Femur (tissue), 1 donor: Measurements from ENCODE around the gene ULK1.
"Not testable (repeated sequence)": the region's sequence is repeated elsewhere in the genome, so short reads cannot be mapped to it uniquely, and the experiment has no call there.

ENCODE experiments used
- DNase-seq: peaks from one replicate; pipeline ENCODE4 v3.0.0-alpha.2; 2017

ULK1 gene

DNA sequence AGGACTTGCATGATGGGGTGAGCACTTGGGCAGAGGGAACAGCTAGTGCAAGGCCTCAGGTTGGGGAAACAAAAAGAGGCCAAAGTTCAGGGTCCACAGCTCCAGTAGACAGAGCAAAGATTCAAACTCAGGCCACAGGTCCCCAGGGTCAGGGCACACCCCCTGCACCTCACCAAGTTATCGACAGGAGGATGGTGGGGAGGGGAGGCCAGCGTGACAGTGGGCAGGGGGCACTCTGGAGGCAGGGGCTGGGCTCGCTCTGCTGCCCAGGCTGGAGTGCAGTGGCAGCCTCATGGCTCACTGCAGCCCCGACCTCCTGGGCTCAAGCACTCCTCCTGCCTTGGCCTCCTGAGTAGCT, 32.4 kb upstream of the ULK1 start:
- DNase-seq, result no peak

DNA sequence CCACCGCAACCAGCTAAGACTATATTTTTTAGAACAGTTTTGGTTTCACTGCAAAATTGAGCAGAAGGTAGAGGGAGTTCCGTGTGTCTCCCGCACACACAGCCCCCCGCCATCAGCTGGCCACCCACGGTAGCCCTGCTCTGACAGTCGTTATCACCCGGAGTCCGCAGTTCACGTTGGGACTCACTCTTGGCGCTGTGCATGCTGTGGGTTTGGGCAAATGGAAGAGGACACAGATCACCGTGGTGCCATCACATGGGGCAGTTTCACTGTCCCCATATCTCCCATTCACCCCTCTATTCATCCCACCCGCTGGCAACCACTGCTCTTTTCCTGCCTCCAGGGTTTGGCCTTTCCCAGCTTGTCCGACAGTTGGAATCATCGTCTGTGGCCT, 31.8 kb upstream of the ULK1 start:
- no peak for DNase-seq

DNA sequence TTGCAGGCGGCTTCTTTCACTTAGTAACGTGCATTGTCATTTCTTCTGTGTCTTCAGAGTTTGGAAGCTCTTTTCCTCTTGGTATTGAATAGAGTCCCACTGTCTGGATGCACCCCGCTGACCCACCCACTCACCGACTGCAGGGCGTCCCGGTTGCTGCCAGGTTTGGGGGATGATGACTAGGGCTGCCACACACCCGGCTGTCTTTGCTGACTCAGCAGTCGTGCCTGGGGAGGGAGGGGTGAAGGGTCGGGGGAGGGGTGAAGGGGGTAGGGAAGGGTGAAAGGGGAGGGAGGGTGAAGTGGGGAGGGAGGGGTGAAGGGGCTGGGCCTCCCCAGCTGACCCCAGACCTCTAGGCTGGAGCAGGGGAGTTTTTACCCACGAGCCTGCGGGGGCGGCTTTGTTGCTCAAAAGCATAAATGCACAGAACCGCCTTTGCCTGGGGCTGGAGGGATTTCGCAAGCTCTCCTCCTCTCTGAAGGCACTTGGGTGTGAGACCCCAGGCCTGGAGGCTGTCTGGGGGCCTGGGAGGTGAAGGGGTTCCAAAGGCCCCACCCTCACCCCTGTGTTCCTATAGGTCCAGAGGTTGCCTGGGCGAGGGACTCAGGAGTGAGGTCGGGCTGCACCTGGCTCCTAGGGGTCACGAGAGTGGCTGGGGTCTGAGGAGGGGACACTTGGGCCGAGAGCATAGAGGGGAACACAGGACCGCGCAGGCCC, 31.3 kb upstream of the ULK1 start:
- DNase-seq, result no peak

DNA sequence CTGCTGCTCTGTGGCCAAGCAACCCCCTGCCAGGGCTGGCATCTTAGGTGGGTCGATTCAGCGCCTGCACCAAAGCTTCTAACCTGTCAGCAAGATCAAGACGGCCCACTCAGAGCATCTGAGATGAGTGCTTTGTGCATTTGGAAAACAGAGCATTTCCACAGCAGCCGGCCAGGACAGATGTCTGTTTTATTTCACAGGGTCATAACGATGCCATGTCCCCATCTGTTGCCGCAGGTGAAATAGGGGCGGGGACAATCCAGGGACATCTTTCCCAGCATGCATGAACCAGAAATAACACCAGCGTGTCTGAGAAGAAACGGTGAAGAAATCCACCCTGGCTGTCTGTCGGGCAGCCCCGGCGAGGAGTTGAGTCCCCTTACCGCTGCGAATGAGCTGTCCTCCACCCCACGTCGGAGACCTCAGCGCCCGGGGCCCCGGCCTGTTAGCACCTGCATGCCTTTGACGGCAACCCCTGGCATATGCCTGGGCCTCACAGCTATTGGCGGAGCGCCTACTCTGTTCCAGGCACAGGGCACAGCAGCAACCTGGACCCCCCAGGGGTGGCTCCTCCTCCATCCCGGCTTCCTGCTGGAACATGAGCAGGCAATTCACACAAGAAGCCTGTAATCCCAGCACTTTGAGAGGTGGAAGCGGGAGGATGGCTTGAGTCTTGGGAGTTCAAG, 30.6 kb upstream of the ULK1 start:
- no peak for DNase-seq

DNA sequence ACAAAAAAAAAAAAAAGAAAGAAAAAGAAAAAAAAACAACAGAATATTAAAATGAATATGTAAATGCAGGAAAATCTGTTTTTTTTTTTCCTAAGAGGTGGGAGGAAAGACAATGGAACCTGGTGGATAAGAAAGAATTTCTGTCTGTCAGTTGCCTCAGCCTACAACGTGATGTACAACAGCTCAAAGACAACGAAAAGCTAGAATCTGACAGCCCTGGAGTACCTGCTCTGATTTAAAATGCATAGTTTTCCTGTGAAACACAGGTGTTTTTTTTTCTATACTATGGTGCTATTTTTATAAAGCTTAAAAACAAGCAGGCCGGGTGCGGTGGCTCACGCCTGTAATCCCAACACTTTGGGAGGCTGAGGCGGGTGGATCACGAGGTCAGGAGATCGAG, 30.0 kb upstream of the ULK1 start:
- DNase-seq, result no peak

DNA sequence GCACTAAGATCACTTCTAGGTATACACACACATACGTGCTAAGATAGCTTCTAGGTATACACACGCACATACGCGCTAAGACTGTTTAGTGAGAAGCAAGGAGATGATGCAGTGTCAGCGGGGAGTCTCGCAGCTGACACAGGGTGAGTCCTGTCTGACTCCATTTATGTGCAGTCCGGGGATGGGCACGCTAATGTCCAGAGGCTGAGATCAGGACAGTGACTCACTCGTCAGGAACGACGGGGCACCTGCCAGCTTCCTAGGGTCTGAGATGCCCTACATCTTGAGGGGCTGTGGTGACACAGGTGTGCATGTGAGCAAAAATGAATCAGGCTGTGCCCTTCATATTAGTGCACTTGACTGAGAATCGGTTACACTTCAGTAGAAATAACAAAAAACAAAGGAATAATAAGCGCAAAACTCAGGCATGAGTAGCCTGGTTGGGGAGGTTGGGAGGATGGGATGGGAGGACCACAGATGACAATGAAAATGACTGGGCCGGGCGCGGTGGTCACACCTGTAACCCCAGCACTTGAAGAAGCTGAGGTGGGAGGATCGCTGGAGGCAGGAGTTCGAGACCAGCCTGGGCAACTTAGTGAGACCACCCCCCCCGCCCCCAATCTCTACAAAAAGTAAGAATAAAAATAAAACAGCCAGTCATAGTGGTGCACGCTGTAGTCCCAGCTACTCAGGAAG, 29.1 kb upstream of the ULK1 start:
- no peak for DNase-seq

DNA sequence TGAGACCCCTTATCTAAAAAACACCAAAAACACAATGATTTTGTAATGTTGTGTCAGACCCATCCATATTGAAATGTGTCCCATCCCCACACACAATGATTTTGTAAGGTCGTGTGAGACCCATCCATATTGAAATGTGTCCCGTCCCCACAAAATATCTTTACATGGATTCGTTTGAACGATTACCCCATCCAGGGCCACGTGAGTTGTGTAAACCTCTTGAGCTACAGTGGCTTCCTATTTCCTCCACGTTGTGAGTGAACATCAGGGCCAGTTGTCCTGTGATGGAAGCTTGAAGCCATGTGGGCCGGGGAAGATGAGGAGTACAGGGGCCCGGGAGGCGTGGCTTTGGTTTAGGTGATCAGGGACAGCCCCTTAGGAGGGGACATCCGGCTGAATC, 27.0 kb upstream of the ULK1 start:
- no peak for DNase-seq

DNA sequence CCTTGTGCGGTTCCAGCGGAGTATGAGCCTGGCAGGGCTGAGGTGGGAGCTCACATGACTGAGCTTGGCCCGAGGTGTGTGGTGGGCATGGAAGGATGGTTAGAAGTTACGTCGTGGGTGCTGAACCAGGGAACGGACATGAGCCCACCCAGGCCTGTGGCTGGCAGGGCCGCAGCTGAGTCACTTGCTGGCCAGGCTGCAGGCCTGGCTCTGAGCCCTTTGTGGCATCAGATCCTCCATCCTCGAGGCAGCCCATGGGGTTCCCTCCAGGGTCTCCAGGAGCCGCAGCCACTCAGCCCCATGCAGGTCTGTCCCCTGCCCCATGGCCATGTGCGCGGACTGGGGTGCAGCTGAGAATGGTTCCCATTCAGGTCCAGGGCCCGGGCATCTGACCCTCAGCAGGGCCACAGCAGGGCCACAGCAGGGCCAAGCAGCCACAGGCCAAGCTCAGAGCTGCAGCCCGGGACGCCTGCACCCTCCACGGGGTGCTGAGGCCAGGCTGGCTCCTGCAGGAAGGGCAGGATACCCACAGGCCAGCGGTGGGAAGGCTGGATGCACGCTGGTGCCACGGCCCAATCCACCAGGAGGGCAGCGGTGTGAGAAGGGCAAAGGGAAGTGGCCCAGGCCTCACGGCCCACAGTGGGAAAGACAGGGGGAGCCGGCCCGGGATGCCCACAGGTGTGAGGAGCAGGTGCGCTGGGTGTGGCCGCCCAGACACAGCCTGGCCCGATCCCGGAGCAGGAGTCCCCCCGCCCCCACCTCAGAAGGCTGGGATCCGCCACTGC, 26.3 kb upstream of the ULK1 start:
- DNase-seq, result no peak

DNA sequence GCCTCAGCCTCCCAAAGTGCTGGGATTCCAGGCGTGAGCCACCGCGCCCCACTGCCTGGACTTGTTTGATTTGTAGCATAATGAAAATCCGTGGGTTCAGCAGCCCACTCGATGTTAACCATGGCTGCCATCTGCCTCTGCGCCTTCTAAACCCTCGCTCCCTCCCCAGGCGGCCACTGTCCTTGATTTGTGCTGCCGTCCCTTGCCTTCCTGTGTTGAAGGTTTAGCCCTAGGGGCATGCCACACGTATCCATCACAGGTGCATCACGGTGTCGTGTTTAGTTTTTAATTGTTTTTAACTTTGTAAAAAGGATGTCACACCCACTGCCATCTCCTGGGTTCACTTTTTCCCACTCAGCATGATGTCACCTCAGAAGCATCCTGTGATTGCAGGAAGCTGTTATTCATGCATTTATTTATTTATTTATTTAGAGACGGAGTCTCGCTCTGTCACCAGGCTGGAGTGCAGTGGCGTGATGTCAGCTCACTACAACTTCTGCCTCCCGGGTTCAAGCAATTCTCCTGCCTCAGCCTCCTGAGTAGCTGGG, 24.5 kb upstream of the ULK1 start:
- DNase-seq, result no peak

DNA sequence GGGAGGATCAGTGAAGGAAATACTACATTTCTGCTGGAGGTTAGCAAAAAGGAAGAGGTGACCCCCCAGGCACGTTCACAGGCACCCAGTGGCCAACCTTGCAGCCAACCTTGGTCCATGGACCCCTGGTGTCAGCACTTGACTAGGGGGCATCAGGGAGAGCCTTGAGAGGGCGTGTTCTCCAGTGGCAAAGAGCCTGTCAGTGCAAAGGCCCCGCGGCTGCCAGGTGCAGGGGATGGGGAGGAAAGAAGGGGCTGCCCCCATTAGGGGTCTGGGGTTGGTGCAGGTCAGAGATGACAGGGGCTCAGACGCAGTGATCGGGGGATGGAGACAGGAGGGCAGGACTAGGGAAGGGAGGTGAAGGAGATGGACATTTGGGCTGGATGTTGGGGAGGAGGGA, 22.7 kb upstream of the ULK1 start:
- DNase-seq, result no peak

DNA sequence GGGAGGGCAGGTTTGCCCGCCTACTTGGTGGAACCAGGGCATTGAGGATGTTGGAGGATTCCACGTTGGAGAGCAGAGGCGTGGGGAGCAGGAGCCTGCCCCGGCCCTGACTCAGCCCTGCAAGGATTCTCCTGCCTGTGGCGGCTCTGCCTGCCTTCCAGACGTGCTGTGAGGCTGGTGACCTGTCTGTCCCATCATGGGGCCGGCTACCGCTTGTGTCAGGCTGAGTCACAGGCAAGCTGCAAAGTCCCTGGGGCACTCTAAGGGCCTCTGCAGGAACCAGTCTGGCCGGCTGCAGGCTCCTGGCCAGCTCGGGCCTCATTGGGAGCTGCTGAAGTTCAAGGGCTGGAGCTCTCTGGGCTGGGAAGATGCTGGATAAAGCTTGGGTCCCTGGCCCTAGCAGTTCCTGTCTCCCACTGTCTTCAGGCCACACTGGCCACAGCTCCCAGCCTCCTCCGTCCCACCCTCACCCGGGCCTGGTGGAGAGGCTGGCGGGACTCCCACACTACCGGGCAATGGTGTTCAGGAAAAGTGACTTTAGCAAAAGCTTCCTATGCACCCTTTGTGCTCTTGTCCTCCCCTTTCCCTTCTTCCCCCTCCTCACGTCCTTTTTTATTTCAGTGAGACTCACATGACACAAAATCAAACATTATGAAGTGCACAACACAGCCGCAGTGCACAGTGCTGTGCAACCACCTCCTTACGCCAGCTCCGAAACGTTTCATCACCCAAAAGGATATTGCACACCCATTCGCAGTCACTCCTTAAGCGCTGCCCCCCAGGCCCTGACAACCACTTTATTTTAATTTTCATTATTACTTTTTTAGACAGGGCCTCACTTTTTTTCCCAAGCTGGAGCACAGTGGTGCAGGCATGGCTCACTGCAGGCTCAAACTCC, 22.0 kb upstream of the ULK1 start:
- DNase-seq, result no peak

DNA sequence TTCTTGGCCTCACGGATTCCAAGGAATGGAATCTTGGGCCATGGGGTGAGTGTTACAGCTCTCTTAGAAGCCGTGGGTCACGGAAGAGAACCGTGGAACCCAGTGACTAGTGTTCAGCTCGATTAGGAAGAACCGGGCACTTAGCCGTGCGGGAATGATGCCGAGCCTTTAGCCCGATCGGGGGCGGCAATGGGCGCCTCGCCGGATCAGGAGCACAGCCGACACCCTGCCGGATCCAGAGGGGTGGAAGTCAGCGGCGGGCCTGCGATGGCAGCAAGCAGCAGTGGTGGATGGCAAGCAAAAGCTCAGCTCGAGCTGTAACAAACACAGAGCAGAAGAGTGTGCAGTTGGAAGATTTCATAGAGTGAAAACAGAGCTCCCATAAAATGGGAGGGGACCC, 21.1 kb upstream of the ULK1 start:
- DNase-seq, result no peak

DNA sequence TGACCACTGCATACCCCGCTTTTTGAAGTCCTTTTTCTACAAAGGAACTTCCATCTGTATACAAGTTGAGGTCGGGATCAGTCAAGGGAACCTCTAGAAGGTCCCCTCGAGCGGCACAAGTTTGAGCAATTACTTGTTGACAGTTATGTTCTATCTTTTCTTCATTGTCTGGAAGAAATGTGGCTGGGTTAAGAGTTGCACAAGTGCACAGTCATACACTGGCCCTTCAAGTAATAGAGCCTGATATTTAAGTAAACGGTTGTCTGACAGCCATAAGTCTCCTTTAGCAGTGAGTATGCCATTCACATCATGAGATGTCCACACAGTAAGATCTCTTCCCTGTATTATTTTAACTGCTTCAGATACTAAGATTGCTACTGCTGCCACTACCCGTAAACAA, 19.4 kb upstream of the ULK1 start:
- DNase-seq, result not testable (repeated sequence)

DNA sequence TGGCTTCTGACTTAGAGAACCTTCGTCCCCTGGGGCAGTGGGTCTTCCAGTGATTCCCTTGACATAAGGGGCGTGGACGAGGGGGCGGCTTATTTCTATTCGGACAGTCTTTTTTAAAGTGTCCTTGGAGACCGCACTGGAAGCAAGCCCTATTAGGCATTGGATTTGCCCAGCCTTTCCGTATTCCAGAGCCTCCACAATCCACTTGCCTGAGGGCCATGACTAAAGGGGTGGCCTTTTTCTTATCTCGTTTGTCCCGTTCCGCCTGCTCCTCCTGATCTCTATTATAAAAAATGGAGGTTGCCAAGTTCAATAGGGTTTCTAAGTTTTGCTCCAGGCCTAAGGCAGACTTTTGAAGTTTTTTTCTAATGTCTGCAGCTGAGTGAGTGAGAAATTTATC, 17.2 kb upstream of the ULK1 start:
- DNase-seq, result not testable (repeated sequence)

DNA sequence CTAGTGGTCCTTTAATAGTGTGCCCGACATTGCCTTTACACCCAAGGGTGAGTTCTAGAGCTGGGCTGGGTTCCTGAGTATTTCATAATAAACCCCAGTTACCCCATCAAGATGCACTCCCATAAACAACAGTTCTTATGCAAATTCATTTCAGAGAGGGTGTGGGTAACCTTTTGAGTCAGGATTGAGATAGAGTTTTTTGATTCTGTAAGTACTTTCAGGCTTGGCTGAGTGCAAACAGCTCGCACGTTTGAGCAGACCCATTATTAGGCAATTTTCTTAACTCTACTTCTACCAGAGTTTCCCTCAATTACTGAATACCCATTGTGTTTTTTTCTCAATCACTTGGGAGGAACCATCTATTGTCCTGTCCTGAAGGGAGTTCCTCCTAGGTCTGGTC, 16.0 kb upstream of the ULK1 start:
- DNase-seq, result not testable (repeated sequence)

DNA sequence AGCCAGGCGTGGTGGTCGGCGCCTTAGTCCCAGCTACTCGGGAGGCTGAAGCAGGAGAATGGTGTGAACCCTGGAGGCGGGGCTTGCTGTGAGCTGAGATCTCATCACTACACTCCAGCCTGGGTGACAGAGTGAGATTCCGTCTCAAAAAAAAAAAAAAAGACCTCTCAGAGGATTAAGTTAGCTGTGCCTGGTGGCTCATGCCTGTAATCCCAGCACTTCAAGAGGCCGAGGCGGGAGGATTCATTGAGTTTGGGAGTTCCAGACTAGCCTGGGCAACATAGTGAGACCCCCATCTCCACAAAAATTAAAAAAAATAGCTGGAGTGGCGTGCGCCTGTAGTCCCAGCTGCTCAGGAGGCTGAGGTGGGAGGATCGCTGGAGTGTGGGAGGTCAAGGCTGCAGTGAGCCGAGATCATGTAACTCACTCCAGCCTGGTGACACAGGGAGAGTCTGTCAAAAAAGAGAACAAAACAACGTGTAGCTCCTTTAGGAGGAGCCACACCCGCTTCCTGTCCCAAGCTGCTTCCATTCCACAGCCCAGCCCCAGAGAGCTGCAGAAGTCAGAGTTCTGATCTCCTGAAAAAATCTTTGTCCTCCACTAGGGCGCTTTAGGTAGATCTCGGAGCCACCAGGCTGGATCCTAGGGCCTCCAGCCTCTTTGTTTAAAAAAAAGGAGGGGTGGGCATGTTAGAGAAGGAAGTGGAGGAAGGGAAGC, 11.5 kb upstream of the ULK1 start:
- DNase-seq, result no peak

DNA sequence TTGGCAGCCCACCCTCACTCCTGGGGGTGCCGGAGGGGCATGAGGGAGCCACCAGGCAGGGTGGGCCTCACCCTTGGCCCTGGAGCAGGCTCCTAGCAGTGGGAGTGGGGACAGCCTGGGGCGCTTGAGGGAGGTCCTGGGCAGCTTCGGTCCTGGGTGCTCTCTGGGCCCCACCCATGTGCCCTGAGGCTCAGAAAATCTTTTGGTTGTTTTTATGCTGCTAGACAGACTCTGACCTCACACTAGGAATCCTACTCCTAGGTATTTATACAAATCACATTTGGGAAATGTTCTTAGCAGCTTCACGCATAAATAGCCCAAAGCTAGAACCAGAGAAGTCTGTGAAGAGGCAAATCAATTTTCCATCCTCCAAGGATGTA, 10.9 kb upstream of the ULK1 start:
- no peak for DNase-seq

DNA sequence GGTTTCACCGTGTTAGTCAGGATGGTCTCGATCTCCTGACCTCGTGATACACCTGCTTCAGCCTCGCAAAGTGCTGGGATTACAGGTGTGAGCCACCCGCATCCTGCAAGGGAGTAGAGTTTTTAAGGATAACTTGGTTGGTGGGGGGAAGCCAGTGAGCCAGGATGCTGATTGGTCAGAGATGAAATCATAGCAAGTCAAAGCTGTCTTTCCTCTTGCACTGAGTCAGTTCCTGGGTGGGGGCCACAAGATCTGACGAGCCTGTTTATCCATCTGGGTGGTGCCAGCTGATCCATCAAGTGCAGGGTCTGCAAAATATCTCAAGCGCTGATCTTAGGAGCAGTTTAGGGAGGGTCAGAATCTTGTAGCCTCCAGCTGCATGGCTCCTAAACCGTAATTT, 9.3 kb upstream of the ULK1 start:
- DNase-seq, result not testable (repeated sequence)

DNA sequence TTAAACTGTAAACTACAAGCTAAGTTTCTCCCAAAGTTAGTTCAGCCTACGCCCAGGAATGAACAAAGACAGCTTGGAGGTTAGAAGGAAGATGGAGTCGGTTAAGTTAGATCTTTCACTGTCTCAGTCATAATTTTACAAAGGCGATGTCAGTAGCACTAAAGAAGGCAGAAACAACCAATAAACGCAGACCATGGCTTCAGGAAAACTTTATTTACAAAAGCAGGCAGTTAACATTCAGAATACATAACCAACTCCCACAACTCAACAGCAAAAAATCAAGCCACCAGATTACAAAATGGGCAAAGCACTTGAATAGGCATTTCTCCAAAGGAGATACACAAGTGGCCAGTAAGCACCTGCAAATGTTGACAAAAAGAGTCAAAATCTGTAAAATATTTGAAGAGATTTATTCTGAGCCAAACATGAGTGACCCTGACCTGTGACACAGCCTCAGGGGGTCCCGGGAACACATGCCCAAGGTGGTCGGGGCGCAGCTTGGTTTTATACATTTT, 8.8 kb upstream of the ULK1 start:
- no peak for DNase-seq

DNA sequence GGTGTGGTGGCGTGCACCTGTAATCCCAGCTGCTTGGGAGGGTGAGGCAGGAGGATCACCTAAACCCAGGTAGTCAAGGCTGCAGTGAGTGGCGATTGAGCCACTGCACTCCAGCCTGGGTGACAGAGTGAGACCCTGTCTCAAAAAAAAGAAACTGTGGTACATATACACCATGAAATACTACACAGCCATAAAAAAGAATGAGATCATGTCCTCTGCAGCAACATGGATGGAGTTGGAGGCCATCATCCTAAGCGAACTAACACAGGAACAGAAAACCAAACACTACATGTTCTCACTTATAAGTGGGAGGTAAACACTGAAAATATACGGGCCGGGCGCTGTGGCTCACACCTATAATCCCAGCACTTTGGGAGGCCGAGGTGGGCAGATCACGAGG, 2.7 kb upstream of the ULK1 start:
- not testable (repeated sequence) for DNase-seq
